Chondrocyte (in vitro differentiated cells): ENCODE data around the gene ABCE1. TPM values are rescaled to one million over a fixed set of nuclear protein-coding genes. Genes with fewer than 3 reads are reported as not detected.

Experiments used
- DNase-seq: peaks from one replicate; pipeline ENCODE4 v3.0.0; 2021; ENCODE audit warnings: mixed read lengths, low spot score
- H3K27ac Mint-ChIP-seq: one replicate; pipeline ENCODE4 v1.8.0; 2021; ENCODE audit warnings: mild to moderate bottlenecking, moderate library complexity, mixed read lengths; ENCODE audit not compliant: unreplicated experiment
- H3K27me3 Mint-ChIP-seq: 2 replicates; pipeline ENCODE4 v1.8.0; 2021; ENCODE audit warnings: low read depth, mixed read lengths
- H3K36me3 Mint-ChIP-seq: 2 replicates; pipeline ENCODE4 v1.8.0; 2021; ENCODE audit warnings: low read depth, mixed read lengths
- H3K4me1 Mint-ChIP-seq: 2 replicates; pipeline ENCODE4 v1.8.0; 2021; ENCODE audit warnings: low read depth, mild to moderate bottlenecking, mixed read lengths
- H3K4me3 Mint-ChIP-seq: one replicate; pipeline ENCODE4 v1.8.0; 2021; ENCODE audit warnings: mild to moderate bottlenecking, moderate library complexity, mixed read lengths; ENCODE audit not compliant: unreplicated experiment
- H3K9me3 Mint-ChIP-seq: 2 replicates; pipeline ENCODE4 v1.8.0; 2021; ENCODE audit warnings: low read depth, mixed read lengths
- total RNA-seq: library from RNA; stranded (reverse); gene quantifications from 3 replicates; pipeline ENCODE4 v1.2.1, GENCODE V29; 2021
- TF ChIP-seq, protein P1 (sequence below): fragments of 200-600 bp; sonication (generic); IDR thresholded peaks from 2 replicates; pipeline ENCODE4 v1.5.0; 2021; ENCODE audit warnings: antibody characterized with exemption, mild to moderate bottlenecking, moderate library complexity

The ABCE1 gene
- total RNA-seq, 1 donor from 2014 or later = 48.8 TPM

DNA sequence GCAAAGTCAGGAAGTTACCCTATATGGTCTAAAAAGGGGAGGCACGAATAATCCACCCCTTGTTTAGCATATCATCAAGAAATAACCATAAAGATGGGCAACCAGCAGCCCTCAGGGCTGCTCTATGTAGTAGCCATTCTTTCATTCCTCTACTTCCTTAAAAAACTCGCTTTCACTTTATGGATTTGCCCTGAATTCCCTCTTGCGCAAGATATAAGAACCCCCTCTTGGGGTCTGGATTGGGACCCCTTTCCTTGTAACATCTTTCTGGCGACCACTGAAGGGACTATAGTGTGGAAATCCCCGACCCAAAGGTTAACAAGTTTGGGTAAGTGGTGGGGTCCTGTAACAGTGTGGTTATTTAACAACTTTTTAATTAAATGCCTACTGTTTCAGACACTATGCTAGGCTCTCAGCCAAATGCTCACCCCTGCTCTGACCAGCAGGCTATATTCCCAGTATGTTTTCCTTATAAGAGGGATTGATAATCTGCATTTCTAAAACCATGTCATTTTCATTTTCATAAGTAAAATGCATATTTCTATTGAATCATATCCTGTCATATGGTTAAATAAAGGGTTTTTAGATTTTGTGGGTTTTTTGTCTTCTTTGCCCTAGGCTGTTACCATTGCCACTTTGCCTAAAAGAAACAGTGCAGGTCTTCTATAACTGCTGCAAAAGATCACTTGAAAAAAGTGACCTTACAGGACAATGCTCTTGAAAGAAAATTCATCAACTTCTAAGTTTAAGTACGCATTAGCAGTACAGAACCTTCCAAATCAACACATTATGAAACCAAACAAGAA lies 41.6 kb upstream of the ABCE1 start:
- TF ChIP-seq, protein P1, sequence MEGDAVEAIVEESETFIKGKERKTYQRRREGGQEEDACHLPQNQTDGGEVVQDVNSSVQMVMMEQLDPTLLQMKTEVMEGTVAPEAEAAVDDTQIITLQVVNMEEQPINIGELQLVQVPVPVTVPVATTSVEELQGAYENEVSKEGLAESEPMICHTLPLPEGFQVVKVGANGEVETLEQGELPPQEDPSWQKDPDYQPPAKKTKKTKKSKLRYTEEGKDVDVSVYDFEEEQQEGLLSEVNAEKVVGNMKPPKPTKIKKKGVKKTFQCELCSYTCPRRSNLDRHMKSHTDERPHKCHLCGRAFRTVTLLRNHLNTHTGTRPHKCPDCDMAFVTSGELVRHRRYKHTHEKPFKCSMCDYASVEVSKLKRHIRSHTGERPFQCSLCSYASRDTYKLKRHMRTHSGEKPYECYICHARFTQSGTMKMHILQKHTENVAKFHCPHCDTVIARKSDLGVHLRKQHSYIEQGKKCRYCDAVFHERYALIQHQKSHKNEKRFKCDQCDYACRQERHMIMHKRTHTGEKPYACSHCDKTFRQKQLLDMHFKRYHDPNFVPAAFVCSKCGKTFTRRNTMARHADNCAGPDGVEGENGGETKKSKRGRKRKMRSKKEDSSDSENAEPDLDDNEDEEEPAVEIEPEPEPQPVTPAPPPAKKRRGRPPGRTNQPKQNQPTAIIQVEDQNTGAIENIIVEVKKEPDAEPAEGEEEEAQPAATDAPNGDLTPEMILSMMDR = no peak
- Mint-ChIP-seq H3K4me3 (no peak overlapping the region), H3K27me3 (no peaks in the 10 kb centered on the region), H3K36me3 (peaks cover 4% of the 10 kb centered on the region), H3K9me3 (no peaks in the 10 kb centered on the region), H3K27ac (no peak overlapping the region), H3K4me1 (peaks cover 47% of the 10 kb centered on the region)
- no peak for DNase-seq

- H3K9me3 Mint-ChIP-seq = no peaks in the 10 kb centered on the region
- TF ChIP-seq, protein P1 = no peak
- no peak overlapping the region for H3K27ac Mint-ChIP-seq
- H3K4me3 Mint-ChIP-seq = no peak overlapping the region
- H3K4me1 Mint-ChIP-seq = peaks cover 42% of the 10 kb centered on the region
- H3K36me3 Mint-ChIP-seq = peaks cover 8% of the 10 kb centered on the region
- no peaks in the 10 kb centered on the region for H3K27me3 Mint-ChIP-seq
- no peak for DNase-seq
Observed at GRCh38 chr4:145058256-145058655, 39.9 kb upstream of the ABCE1 start.

GRCh38 chr4:145061318-145061920 lies 36.7 kb upstream of the ABCE1 start:
- Mint-ChIP-seq H3K36me3 (peaks cover 3% of the 10 kb centered on the region), H3K4me3 (no peak overlapping the region), H3K27ac (peak overlapping the region; percentile 36), H3K9me3 (no peaks in the 10 kb centered on the region), H3K27me3 (no peaks in the 10 kb centered on the region), H3K4me1 (peaks cover 47% of the 10 kb centered on the region)
- TF ChIP-seq, protein P1 = peak; percentile 89
- no peak for DNase-seq

DNA sequence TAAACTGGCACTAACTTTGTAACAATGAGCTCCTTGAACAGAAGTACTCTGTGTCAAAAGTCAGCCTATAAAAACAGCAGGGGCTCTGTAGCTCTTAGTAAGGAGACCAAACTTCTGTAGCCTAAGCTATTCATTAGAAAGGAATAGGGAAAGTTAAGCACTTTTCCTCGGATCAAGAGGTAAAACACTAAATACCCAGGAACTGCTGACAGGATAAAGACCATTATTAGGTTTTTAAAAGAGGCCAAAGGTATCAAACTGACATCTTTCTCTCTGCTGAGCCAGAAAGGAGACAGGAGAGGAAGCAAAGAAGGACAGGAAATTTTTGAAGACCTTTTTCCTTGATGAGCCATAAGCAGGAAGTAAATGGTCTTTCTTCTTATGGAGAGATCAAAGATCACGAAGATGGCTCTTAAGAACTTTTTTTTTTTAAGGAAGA lies 32.0 kb upstream of the ABCE1 start:
- Mint-ChIP-seq H3K36me3 (peaks cover 7% of the 10 kb centered on the region), H3K9me3 (no peaks in the 10 kb centered on the region), H3K27ac (peak overlapping the region; percentile 37), H3K4me3 (no peak overlapping the region), H3K4me1 (peaks cover 16% of the 10 kb centered on the region), H3K27me3 (no peaks in the 10 kb centered on the region)
- no peak for DNase-seq
- TF ChIP-seq, protein P1 = no peak

DNA sequence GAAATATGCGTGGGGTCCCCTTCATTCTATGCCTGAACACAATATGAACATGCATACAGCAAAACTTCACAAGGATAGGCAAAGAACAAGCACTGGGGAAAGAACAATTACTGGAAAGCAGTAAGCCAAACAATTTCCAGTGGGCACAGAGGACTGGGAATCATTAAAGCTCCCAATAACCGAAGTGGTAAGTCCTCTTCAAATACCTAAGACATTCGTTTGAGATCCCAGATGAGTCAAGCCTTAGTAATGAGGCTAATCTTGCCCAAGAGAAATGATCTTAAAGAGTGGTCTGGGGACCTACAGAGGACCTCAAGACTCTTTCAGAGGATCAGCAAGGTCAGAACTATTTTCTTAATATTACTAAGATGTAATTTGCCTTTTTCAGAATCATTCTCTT lies 28.8 kb upstream of the ABCE1 start:
- TF ChIP-seq, protein P1 = no peak
- H3K9me3 Mint-ChIP-seq = no peaks in the 10 kb centered on the region
- peaks cover 4% of the 10 kb centered on the region for H3K36me3 Mint-ChIP-seq
- H3K4me3 Mint-ChIP-seq = no peak overlapping the region
- H3K27me3 Mint-ChIP-seq = no peaks in the 10 kb centered on the region
- no peak for DNase-seq
- peaks cover 12% of the 10 kb centered on the region for H3K4me1 Mint-ChIP-seq
- H3K27ac Mint-ChIP-seq = no peak overlapping the region
